WERI-Rb-1 (cell line): ENCODE results near the gene ZNF280A.
"Not testable (repeated sequence)": the region's sequence is repeated elsewhere in the genome, so short reads cannot be mapped to it uniquely, and the experiment has no call there.

Source experiments
- DNase-seq: peaks from one replicate; pipeline ENCODE4 v3.0.0-alpha.2; 2020
- H3K27ac ChIP-seq: fragments of 250-450 bp; sonication (Bioruptor Pico); 2 replicates; pipeline ENCODE4 v1.5.1; 2020; ENCODE audit warnings: mild to moderate bottlenecking, moderate library complexity
- H3K27me3 ChIP-seq: fragments of 250-450 bp; sonication (Bioruptor Pico); 2 replicates; pipeline ENCODE4 v1.5.1; 2021; ENCODE audit warnings: mild to moderate bottlenecking, low read depth, moderate library complexity; ENCODE audit not compliant: insufficient read depth, severe bottlenecking
- H3K36me3 ChIP-seq: fragments of 250-450 bp; sonication (Bioruptor Pico); 2 replicates; pipeline ENCODE4 v1.5.1; 2020; ENCODE audit warnings: mild to moderate bottlenecking, moderate library complexity
- H3K4me3 ChIP-seq: 2 replicates; pipeline ENCODE4 v1.5.1; 2011; ENCODE audit warnings: low read depth, mild to moderate bottlenecking, control low read depth, low read length
- H3K9me3 ChIP-seq: fragments of 250-450 bp; sonication (Bioruptor Pico); 2 replicates; pipeline ENCODE4 v1.5.1; 2021; ENCODE audit warnings: mild to moderate bottlenecking, moderate library complexity; ENCODE audit not compliant: severe bottlenecking
- CTCF ChIP-seq: IDR thresholded peaks from 2 replicates; pipeline ENCODE4 v1.5.1; 2011; ENCODE audit warnings: low read depth, mild to moderate bottlenecking, control low read depth, inconsistent platforms, low read length

ZNF280A gene

GRCh38 chr22:22520667-22521602 is 865 bp upstream of the ZNF280A start:
- H3K9me3 ChIP-seq, result no peaks in the 10 kb centered on the region
- no peak for TF ChIP-seq CTCF
- no peak overlapping the region for H3K27ac ChIP-seq
- no peaks in the 10 kb centered on the region for H3K27me3 ChIP-seq
- no peak overlapping the region for H3K4me3 ChIP-seq
- no peak for DNase-seq
- no peaks in the 10 kb centered on the region for H3K36me3 ChIP-seq

- Histone ChIP-seq H3K27ac (no peak overlapping the region), H3K27me3 (no peaks in the 10 kb centered on the region), H3K4me3 (no peak overlapping the region), H3K9me3 (no peaks in the 10 kb centered on the region), H3K36me3 (no peaks in the 10 kb centered on the region)
- DNase-seq, result peak; percentile 19
- no peak for TF ChIP-seq CTCF
These were observed 479 bp downstream of the ZNF280A start for GRCh38 chr22:22519591-22519990.

- H3K36me3 ChIP-seq, result no peaks in the 10 kb centered on the region
- H3K9me3 ChIP-seq, result no peaks in the 10 kb centered on the region
- no peak for TF ChIP-seq CTCF
- no peak overlapping the region for H3K4me3 ChIP-seq
- H3K27ac ChIP-seq, result no peak overlapping the region
- H3K27me3 ChIP-seq, result no peaks in the 10 kb centered on the region
- DNase-seq, result no peak
These were observed 3.1 kb downstream of the ZNF280A start for GRCh38 chr22:22516992-22517391.

GRCh38 chr22:22515890-22516289 is 4.2 kb downstream of the ZNF280A start:
- H3K36me3 ChIP-seq, result no peaks in the 10 kb centered on the region
- no peaks in the 10 kb centered on the region for H3K27me3 ChIP-seq
- H3K9me3 ChIP-seq, result no peaks in the 10 kb centered on the region
- DNase-seq, result no peak
- H3K4me3 ChIP-seq, result no peak overlapping the region
- no peak for TF ChIP-seq CTCF
- no peak overlapping the region for H3K27ac ChIP-seq

GRCh38 chr22:22514431-22514830 is 5.6 kb downstream of the ZNF280A start:
- H3K27me3 ChIP-seq, DNase-seq, H3K9me3 ChIP-seq, H3K27ac ChIP-seq, H3K4me3 ChIP-seq, H3K36me3 ChIP-seq: not testable (repeated sequence)

GRCh38 chr22:22513619-22514018 is 6.5 kb downstream of the ZNF280A start:
- H3K27me3 ChIP-seq, result no peaks in the 10 kb centered on the region
- no peak for DNase-seq
- no peaks in the 10 kb centered on the region for H3K9me3 ChIP-seq
- H3K4me3 ChIP-seq, result no peak overlapping the region
- no peak overlapping the region for H3K27ac ChIP-seq
- H3K36me3 ChIP-seq, result no peaks in the 10 kb centered on the region
- no peak for TF ChIP-seq CTCF
